Liver (tissue), 9 donors: ENCODE results near the gene KAT6B. TPM values are rescaled to one million over a fixed set of nuclear protein-coding genes. Genes with fewer than 3 reads are reported as not detected.

ENCODE experiments used
- DNase-seq: peaks from one replicate; pipeline ENCODE4 v3.0.0-alpha.2; 2017; ENCODE audit warnings: low spot score
- H3K27ac ChIP-seq, 2 donors: one replicate each; pipeline ENCODE4 v1.7.0; 2013; ENCODE audit warnings: inconsistent platforms in 2 of 2, low read length in 2 of 2, control low read depth in 1 of 2, low read depth in 1 of 2, mild to moderate bottlenecking in 1 of 2
- H3K27me3 ChIP-seq, 4 donors: one replicate each; pipeline versions ENCODE4 v1.6.1 to v1.7.0; 2013; ENCODE audit warnings: low read length in 3 of 4, inconsistent platforms in 1 of 4, mild to moderate bottlenecking in 1 of 4, moderate library complexity in 1 of 4; ENCODE audit not compliant: control insufficient read depth in 4 of 4, insufficient read depth in 4 of 4
- H3K36me3 ChIP-seq, 4 donors: one replicate each; pipeline versions ENCODE4 v1.6.1 to v1.7.0; 2013; ENCODE audit warnings: low read length in 3 of 4, mild to moderate bottlenecking in 3 of 4, low read depth in 1 of 4, moderate library complexity in 1 of 4; ENCODE audit not compliant: control insufficient read depth in 4 of 4, insufficient read depth in 3 of 4
- H3K4me1 ChIP-seq, 4 donors: one replicate each; pipeline versions ENCODE4 v1.6.1 to v1.7.0; 2013; ENCODE audit warnings: low read length in 3 of 4, mild to moderate bottlenecking in 3 of 4, moderate library complexity in 1 of 4; ENCODE audit not compliant: control insufficient read depth in 4 of 4, insufficient read depth in 4 of 4
- H3K4me3 ChIP-seq, 3 donors: one replicate each; pipeline versions ENCODE4 v1.6.1 to v1.7.0; 2013; ENCODE audit warnings: low read length in 3 of 3, control low read depth in 1 of 3, low read depth in 1 of 3, mild to moderate bottlenecking in 1 of 3
- H3K9ac ChIP-seq, 2 donors: one replicate each; pipeline ENCODE4 v1.7.0; 2013; ENCODE audit warnings: low read length in 2 of 2, mild to moderate bottlenecking in 2 of 2, moderate library complexity in 2 of 2, control low read depth in 1 of 2, low read depth in 1 of 2
- H3K9me3 ChIP-seq, 4 donors: one replicate each; pipeline versions ENCODE4 v1.6.1 to v1.7.0; 2013; ENCODE audit warnings: low read length in 3 of 4; ENCODE audit not compliant: control insufficient read depth in 4 of 4
- ATF3 ChIP-seq: IDR thresholded peaks from 2 replicates; pipeline ENCODE4 v1.6.1; 2016; ENCODE audit warnings: antibody characterized with exemption
- CTCF ChIP-seq: fragments of 150-350 bp; IDR thresholded peaks from 2 replicates; pipeline ENCODE4 v1.5.1; 2017; ENCODE audit warnings: improper control_type of control experiment, low read depth, low read length; ENCODE audit not compliant: missing input control
- EGR1 ChIP-seq, 2 donors: IDR thresholded peaks; 2 replicates each; pipeline ENCODE4 v1.6.1; 2016 to 2018; ENCODE audit warnings: antibody characterized with exemption in 2 of 2, low read depth in 2 of 2
- FOXA1 ChIP-seq: IDR thresholded peaks from 2 replicates; pipeline ENCODE4 v1.6.1; 2016; ENCODE audit warnings: antibody characterized with exemption
- FOXA2 ChIP-seq: IDR thresholded peaks from 2 replicates; pipeline ENCODE4 v1.6.1; 2016; ENCODE audit warnings: antibody characterized with exemption
- GABPA ChIP-seq, 2 donors: IDR thresholded peaks in 1 of 2; conservative IDR thresholded peaks in 1 of 2; 2 replicates each; pipeline ENCODE4 v1.6.1; 2016; ENCODE audit warnings: antibody characterized with exemption in 2 of 2, mild to moderate bottlenecking in 1 of 2, moderate library complexity in 1 of 2
- HNF4A ChIP-seq, 2 donors: conservative IDR thresholded peaks; 2 replicates each; pipeline ENCODE4 v1.6.1; 2016; ENCODE audit warnings: antibody characterized with exemption in 2 of 2, mild to moderate bottlenecking in 2 of 2
- HNF4G ChIP-seq: IDR thresholded peaks from 2 replicates; pipeline ENCODE4 v1.6.1; 2016; ENCODE audit warnings: antibody characterized with exemption
- MAX ChIP-seq: IDR thresholded peaks from 2 replicates; pipeline ENCODE4 v1.6.1; 2016; ENCODE audit warnings: antibody characterized with exemption
- NR2F2 ChIP-seq: IDR thresholded peaks from 2 replicates; pipeline ENCODE4 v1.6.1; 2016; ENCODE audit warnings: antibody characterized with exemption
- RAD21 ChIP-seq, 2 donors: IDR thresholded peaks; 2 replicates each; pipeline ENCODE4 v1.6.1; 2016; ENCODE audit warnings: antibody characterized with exemption in 2 of 2, mild to moderate bottlenecking in 2 of 2
- REST ChIP-seq: IDR thresholded peaks from 2 replicates; pipeline ENCODE4 v1.6.1; 2016; ENCODE audit warnings: antibody characterized with exemption, mild to moderate bottlenecking
- RXRA ChIP-seq, 2 donors: IDR thresholded peaks; 2 replicates each; pipeline ENCODE4 v1.6.1; 2017 to 2018; ENCODE audit warnings: antibody characterized with exemption in 2 of 2, mild to moderate bottlenecking in 1 of 2
- SP1 ChIP-seq: IDR thresholded peaks from 2 replicates; pipeline ENCODE4 v1.6.1; 2018; ENCODE audit warnings: antibody characterized with exemption, mild to moderate bottlenecking
- TAF1 ChIP-seq: conservative IDR thresholded peaks from 2 replicates; pipeline ENCODE4 v1.6.1; 2016; ENCODE audit warnings: antibody characterized with exemption, mild to moderate bottlenecking
- YY1 ChIP-seq: IDR thresholded peaks from 2 replicates; pipeline ENCODE4 v1.6.1; 2016; ENCODE audit warnings: antibody characterized with exemption, mild to moderate bottlenecking
- ZBTB33 ChIP-seq: IDR thresholded peaks from 2 replicates; pipeline ENCODE4 v1.6.1; 2016; ENCODE audit warnings: antibody characterized with exemption
- WGBS: extraction: QIAGEN DNeasy Blood & Tissue Kit; methylation state at CpG from one replicate; pipeline ENCODE4 v1.1.7; 2013; 5-methylcytosine and 5-hydroxymethylcytosine counted together
- polyA plus RNA-seq, 2 donors: library from polyadenylated mRNA; stranded (reverse) in 1 of 2; unstranded in 1 of 2; fragments of 200-250 nt in 1 of 2; fragments of >200 nt in 1 of 2; fragmentation: Nextera tagmentation in 1 of 2; extraction: Ambion mirVana in 1 of 2; gene quantifications; one replicate each; pipeline versions ENCODE4 v1.2.1 to v1.2.3, GENCODE V29; 2013 to 2015
- total RNA-seq, 2 donors: library from RNA; depleted of rRNA; stranded (reverse); fragments of >200 nt; gene quantifications; one replicate each; pipeline ENCODE4 v1.2.3, GENCODE V29; 2014
- donor health status: healthy.
- donor health status: healthy.
- donor health status: healthy.
- donor health status: healthy.
- donor health status: healthy.

Gene KAT6B
- total and polyA plus RNA-seq, 4 donors = 2.0 to 21.2 (median 8.8) TPM

GRCh38 chr10:75018251-75018650 is 191.9 kb downstream of the KAT6B start:
- Histone ChIP-seq H3K9ac (no peak overlapping the region), H3K36me3 (peaks cover 0 to 7% (median 0%) of the 10 kb centered on the region in 4 donors), H3K27me3 (no peaks in the 10 kb centered on the region), H3K4me1 (peaks cover 0 to 30% (median 15%) of the 10 kb centered on the region in 4 donors), H3K27ac (no peak overlapping the region), H3K9me3 (no peaks in the 10 kb centered on the region), H3K4me3 (no peak overlapping the region)
- WGBS = over 99% methylated on average over 6 of the region's 6 CpGs
- TF ChIP-seq MAX = no peak
- TF ChIP-seq HNF4G = no peak
- no peak for TF ChIP-seq RAD21 (IDR thresholded peaks at IDR 0.05)
- TF ChIP-seq SP1 = no peak
- no peak for TF ChIP-seq FOXA1
- no peak for TF ChIP-seq FOXA2
- no peak for TF ChIP-seq EGR1 (IDR thresholded peaks at IDR 0.05; ENCODE audit: low read depth in 2 of 2)
- TF ChIP-seq REST = no peak
- no peak for TF ChIP-seq NR2F2
- no peak for TF ChIP-seq YY1
- TF ChIP-seq TAF1 = no peak
- TF ChIP-seq GABPA (IDR thresholded peaks at IDR 0.05 in 1 of 2, conservative IDR thresholded peaks at IDR 0.05 in 1 of 2) = no peak
- no peak for TF ChIP-seq CTCF
- no peak for TF ChIP-seq RXRA (IDR thresholded peaks at IDR 0.05)
- TF ChIP-seq ZBTB33 = no peak
- TF ChIP-seq ATF3 = no peak
- TF ChIP-seq HNF4A (conservative IDR thresholded peaks at IDR 0.05) = no peak
- no peak for DNase-seq
